HG02588 (cell line): ENCODE data around the gene TASOR2.
A peak's percentile ranks its signal among the peaks of the same experiment; 100 is the strongest.

ENCODE experiments used
- ATAC-seq: cut with Tn5 transposase; IDR thresholded peaks from one replicate; pipeline ENCODE4 v1.9.1; 2021; ENCODE audit warnings: mild to moderate bottlenecking, moderate library complexity; ENCODE audit not compliant: unreplicated experiment

The TASOR2 gene, protein sequence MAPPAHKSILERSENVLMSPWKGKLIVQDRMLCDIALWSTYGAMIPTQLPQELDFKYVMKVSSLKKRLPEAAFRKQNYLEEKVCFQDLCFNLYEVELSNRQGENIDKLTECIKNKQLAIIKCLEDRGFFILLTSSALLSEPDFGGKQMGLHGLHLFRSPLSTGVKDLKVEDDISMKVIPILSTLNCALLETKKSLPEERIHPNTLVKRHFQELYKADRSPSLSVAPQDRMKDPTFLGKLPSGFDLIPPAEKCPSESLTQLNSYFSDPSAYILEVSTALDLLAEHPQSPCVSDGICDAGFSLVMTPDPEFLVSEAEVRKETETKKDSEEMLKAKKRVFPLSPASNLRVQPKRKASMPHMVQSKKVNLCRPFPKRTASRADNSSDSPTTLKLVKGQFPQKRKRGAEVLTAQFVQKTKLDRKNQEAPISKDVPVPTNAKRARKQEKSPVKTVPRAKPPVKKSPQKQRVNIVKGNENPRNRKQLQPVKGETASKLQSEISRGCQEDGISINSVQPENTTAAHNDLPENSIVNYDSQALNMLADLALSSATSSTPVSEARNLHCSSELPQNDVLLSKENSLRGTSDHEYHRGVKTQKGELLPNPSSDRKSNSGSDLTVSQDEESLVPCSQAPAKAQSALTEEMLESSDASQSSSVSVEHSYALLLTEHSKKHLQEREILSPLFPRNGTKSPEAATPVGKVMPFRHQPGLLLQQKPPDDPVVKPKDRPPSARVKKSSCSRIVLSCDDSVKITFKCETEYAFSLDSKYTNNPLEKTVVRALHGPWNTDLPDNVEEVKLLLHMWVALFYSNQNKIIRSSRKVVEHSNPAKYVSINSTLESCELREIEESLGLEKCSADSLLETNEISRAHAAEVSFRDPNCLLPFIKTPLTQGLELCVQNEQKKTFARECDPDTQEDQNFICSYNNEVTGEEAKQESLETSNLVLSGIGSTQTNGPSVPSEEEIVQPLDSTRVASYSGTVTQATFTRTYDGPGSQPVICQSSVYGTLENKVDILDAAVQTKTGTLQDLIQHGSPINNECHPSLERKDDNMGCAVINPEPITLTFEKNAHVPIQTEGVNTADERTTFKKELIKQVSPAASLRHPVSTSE (N-terminal part only)

DNA sequence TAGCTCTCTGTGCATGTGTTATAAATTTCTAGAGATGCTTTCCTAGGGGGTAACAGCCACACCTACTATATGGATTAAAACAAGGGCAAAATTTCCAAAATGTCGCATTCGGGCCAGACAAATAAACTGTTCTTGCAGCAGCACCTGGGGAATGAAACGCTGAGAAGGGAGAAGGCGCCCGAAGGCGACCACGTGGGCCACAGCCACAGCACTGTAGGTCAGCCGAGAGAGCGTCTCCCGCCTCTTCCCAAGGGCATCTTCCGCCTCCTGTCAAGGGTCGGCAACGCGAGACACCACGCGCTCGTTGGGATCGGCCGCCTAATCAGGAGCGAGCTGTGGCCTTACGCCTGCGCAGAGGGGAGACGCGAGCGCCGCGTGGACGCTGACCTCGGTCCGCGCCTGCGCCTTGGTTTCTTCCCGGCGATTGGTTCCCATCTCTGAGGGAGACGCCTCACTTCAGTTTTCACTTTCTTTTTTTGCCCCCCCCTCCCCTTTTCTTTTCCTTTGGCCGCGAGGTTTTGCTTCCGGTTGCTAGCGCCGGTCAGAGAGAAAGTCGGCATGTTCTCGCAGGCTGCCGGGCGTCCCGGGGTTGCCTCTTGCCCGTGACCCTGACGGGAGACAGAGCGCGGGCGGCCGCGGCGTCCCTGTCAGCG is at the start of gene TASOR2:
TSS of gene TASOR2 (plus strand) at position 521 of the 653 bp plus-strand sequence. CDS start 35,805 bp downstream, outside the sequence.
- peak; percentile 69 for ATAC-seq

DNA sequence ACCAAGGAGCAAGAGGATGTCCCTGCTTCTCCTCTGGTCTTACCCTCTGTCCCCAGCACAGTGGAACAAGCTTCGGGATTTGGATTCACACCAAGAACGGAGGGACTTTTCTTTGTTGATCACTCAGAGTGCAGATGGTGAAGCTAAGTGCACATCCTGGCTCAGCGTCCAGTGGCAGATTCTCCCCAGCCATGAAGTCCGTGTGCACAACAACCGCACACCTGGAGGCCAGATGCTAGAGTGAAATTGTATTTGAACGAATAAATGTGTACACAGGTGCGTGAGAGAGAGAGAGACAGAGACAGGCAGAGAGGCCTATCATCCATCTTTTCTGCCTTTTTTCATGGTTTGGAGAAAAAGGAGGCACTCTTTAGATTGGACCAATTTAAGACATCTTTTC is 49.7 kb upstream of the TASOR2 start:
- no peak for ATAC-seq

DNA sequence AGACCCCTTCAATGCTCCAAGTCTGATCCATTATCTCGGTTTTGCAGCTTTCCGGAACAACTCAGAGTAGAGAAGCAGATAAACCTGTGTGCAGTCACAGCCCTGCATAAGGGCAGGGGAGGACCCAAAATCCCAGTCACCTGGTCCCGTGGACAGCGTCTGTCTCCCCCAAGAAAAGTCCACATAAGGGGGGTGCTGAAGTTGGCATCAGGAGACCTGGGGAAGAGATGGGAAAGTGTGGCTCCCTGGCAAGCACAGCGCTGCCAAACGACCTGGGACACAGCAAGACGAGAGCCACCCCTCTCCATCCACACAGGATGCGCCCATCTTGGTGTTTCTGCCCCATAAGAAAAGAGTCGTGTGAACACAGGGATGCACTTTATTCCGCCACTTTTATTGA is 46.1 kb upstream of the TASOR2 start:
- ATAC-seq = no peak

DNA sequence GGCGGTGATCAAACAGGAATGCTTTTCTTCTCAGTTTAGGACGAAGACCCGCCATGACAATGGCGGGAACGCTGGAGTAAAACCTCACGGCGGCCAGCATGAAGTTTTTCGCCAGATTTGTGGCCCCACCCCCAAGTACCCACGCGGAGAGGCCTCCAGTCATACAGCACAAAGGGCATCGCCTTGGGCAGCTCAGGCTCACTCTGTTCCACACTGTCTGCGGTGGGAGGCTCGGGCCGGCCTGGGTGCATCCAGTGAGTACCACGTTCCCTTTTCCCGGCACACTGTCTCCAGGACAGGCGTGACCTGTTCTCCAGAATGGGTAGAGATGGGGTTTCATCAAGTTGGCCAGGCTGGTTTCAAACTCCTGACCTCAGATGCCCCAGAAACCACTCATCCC is 45.6 kb upstream of the TASOR2 start:
- no peak for ATAC-seq

DNA sequence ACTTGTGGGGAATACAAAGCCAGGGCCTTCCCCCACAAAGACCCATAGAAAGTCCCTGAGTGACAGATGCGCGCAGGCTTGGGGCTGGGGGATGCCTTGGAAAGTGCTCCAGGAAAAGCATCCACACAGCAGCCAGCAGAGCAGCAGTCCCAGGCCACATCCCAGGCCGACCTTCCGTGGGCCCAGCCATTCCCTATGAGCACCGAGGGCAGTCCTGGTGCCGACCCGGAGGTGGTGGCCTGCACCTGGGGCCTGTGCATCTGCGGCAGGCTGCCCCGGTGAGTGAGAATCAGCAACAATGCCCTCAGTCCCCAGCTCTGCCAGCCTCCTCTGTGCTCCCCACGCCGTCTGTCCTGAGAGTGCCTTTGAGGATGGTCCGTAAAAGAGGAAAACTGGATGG is 44.6 kb upstream of the TASOR2 start:
- no peak for ATAC-seq

DNA sequence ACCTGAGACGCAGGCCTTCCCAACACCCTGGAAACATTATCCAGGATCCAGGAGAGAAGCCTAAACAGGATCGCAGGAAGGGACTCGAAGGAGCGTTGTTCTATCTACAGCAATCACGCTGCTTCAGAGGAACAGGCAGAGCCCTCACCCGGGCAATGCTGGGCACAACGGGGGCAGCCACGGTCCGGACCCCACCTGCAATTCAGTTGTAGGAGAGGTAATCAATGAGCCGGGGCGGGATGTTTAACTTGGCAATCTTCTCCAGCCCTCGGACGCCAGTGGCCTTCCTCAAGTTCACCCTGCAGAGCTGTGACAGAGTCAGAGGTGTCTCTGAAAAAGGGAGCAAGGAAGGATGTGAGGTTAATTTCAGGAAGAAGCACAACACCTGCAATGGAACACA is 44.1 kb upstream of the TASOR2 start:
- ATAC-seq = no peak

DNA sequence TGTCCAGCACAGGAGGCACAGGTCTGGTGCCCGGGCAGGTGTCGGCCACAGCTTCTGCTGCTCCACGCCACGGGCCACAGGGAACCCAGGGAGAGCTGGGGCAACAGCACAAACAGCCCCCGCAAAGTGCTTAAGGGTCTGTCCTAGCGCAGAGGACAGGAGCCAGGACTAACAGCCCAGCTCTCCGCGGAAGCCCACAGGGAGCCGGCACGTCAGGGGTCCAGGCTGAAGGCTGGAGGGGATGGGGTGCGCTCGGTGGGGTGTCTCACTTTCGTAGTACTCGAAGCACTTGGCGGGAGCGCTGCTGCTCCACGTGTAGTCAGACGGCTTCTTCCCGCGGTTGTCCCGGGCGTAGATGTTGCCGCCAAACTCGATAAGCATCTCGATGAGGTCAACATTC is 43.1 kb upstream of the TASOR2 start:
- ATAC-seq = no peak

DNA sequence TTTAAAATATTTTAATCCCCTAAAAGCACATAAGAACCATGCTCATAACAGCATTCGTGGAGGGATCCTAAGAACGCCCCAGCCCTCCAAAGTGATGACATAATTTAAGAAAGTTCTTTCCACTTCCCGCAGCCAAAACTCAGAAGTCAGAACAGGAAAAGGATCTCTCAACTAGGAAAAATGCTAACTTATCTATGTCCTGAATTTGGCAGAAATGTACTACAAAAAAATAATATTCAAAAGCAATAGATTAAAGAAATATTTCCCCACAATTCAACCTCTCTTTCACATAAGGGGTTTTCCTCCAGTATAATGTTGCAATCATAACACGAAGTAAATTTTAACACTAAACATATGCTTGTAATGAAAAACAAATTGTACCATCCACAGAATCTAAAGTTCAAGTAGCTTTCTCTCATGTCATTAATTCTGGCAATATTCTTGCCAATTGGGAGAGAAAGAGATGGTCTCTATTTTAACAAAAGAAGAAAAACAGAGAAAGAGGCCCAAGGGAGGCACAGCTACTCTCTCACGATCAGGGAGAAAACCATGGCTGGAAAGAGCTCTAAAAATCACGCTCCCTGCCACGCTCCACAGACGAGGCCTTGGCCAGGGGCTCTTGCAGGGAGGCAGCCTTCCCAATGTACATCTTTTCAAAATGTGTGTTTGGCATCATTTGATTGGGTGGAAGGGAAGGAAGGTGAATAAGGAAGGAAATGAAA is 41.1 kb upstream of the TASOR2 start:
- no peak for ATAC-seq

DNA sequence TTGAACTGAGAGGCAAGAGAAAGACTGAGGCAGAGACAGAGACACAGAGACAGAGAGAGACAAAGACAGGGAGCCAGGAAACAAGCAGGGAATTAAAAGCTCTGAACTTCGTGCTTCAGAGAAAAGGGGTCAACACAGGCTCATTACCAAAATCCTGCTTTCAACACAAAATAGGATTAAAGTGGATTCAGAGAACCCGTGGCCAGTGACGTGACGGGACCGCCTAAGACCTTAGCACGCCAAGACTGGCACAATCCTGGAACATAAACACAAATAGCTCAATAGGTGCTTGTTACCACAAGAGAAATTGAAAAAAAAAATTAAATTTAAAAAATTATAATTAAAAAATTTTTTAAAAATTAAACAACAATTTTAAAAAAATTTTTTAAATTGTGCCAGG is 39.7 kb upstream of the TASOR2 start:
- no peak for ATAC-seq

DNA sequence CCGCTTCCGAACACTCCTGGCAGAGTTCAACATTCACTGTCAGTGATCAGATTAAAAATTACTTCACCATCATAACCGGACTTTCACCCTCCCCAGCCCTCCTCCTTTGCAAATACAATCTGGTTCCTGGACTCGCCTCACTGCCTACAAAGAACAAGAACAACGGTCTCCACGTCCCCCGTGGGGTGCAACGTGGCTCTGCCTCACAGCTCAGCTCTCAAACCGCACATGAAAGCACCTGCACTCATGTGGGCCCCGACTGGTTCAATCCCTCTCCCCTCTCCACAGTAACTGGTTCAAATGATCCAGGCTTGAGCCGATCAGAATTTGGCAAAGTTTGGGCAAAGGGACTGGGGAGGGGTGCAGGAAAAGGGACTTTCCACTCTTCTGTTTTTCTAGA is 39.3 kb upstream of the TASOR2 start:
- no peak for ATAC-seq

DNA sequence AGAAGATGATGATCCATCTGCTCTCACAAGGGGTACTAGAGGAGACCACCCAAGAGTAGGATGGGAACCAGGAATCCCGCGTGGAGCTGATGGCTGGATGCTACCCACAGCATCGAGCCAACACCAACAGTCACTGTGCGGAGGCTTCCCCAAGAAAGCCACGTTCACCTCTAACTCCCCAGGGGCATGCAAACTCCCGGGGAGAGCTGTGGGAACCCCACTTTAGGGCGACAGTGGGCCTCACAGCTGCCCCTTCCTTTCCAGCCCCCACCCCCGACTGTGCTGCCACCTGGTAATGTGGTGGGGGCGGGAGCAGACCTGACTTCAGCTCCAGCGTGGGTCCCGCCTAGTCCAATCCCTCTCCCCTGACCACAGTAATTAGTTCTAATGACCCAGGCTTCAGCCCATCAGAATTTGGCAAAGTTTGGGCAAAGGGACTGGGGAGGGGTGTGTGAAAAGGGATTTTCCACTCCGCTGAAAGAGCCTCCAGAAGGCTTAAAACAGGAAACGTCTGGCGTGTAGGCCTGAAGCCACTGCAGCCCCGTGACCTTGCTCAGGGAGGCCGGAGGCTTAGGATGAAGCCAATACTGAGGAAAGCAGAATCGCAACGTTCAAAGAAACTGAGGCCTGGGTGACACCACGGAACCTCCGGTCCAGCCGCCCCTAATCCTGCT is 38.6 kb upstream of the TASOR2 start:
- no peak for ATAC-seq

DNA sequence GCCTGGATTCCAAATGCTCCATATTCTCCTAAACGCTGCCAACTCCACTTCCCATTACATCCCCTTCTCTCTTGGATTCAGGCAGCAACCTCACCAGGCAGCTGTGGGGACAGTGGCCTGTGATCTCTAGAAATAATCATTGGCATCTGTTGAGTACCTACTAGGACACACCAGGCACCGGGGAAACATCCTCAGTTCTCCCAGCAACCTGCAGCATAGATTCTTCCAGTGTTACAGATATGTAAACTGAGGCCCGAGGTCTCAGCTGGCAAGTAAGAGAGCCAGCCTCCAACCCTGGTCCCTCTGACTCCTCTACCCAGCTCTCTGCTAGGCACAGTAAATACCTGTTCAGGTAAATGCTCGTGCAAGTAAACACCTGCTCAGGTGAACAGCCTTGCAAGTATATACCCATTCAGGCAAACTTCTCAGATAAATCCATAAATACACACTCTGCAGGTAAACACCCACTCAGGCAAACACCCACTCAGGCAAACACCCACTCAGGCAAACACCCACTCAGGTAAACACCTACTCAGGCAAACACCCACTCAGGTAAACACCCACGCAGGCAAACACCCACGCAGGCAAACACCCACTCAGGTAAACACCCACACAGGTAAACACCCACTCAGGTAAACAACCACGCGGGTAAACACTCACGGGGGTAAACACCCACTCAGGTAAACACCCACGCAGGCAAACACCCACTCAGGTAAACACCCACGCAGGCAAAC is 37.0 kb upstream of the TASOR2 start:
- ATAC-seq = no peak

DNA sequence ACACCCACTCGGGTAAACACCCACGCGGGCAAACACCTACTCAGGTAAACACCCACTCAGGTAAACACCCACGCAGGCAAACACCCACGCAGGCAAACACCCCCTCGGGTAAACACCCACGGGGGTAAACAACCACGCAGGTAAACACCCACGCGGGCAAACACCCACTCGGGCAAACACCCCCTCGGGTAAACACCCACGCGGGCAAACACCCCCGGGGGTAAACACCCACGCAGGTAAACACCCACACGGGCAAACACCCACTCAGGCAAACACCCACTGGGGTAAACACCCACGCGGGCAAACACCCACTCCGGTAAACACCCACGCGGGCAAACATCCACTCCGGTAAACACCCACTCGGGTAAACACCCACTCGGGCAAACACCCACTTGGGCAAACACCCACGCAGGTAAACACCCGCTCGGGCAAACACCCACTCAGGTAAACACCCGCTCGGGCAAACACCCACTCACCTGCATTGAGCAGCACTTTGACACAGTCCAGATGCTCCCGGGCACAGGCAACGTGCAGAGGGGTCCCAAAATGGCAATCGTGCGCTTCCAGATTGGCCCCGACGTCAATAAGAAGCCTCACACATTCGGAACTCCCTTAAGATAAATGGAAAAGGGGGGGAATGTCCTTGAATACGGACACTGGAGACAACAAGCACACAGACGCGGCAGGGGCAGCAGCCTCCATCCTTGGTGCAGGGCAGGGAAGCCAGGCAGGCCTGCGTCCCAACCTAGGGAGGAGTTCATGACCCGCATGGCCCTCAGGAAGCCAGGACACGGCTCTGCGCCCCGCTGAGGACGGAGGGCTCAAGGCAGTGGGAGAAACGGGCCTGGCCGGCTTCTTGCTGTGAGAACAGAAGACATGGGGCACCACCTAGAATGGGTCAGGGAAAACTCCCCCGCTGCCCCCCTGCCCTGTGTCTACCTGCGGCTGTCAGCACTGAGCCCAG is 35.9 kb upstream of the TASOR2 start:
- ATAC-seq = no peak

DNA sequence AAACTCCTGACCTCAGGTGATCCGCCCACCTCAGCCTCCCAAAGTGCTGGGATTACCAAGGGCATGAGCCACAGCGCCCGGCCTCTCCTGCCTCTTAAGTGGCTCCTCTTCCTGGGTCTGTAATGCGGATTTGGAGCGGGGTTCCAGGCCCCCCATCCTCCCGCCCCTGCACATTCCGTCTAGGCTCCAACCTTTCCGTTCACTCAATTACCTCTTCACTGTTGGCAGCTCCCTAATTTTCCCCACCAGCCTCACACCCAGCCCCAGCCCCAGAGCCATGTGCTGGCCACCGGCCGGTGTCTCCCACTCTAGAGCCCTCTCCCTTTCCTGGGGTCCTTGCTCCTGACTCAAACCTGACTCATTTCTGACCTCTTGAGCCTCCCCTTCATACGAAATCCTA is 34.9 kb upstream of the TASOR2 start:
- no peak for ATAC-seq

DNA sequence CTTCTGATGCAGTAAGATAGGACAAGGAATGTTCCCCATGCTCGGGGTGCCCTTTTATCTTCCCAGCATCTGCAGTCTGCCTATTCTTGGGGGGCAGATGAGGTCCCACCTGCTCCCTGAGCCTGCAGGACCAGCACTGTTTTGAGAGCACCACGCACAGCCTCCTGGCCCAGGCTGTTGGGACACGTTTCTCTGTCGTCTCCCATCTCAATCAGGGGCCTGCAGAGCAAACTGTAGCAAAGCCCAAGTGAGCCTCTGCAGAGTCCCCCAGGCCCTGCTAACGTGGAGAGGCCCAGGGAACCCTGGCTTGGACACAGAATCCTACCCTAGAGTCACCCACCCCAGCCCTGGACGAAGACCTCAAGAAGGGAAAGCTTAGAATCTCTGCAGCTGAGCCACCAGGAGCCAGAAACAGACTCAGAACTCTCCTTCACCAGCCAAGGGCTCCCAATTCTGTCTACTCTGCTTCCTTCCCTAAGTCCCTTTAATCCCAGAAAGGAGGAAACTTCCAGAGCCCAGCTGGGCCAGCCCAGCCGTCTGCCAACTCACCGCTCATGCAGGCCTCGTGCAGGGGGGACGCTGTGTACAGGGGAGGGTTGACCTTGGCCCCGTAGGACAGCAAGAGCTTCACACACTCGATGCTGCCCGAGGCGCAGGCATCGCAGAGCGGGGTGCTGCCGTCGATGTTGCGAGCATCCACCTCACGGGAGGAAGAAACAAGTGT is 33.8 kb upstream of the TASOR2 start:
- ATAC-seq = no peak

DNA sequence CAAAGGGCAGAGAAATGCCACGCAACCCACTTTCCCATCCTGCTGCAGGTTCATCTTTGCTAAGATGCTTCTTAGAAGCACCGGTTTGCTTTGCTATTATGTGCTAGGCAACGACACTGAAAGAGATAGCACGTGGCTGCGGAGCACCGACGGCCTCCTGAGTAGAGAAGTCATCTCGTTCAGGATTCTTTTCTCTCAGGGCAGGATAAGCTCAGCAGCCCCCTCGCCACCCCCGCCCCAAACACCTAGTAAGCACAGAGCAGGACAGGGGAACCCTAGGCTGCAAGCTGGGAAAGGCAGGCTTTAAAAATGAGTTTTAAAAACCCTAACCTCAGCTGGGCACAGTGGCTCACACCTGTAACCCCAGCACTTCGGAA is 33.3 kb upstream of the TASOR2 start:
- no peak for ATAC-seq

DNA sequence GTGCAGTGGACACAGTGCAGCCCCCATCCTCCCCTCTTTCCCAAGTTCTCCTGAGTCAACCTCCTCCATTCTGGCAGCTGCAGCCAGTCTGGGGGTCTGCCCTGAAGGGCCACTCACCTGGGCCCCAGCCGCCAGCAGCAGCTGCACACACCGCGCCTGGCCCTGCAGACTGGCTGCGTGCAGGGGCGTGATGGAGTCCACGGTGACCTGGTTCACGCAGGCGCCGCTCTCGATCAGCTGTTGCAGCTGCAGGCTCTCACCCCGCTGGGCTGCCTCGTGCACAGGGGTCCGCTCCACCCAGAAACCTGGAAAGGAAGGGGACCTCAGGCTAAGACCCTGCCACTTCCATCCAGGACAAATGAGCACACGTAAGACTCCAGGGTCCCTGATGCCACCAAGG is 31.9 kb upstream of the TASOR2 start:
- ATAC-seq = no peak
